Measurements from ENCODE around the gene WARS2.

The WARS2 gene

DNA sequence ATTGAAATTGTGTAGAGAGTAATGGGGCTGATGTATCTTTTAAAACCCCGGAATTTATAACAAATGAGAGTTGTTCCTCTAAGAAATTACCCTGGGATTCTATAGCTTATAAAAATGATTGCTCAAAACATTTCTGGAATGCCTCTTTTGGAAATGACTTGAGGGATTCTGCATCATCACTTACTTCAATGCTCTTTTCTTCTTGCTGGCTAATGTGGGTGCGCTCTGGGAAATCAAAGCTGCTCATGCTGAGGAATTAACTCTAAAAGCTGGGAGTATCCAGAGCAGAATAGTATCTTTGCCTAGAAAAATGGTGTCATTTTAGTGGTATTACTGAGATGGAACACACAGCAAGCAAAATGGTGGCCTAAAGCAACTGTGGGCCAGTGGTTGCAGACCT lies 129.3 kb downstream of the WARS2 start:
- H3K27ac ChIP-seq: no peak overlapping the region
- TF ChIP-seq ZFX (IDR thresholded peaks at IDR 0.05): no peak
- TF ChIP-seq, protein P1, sequence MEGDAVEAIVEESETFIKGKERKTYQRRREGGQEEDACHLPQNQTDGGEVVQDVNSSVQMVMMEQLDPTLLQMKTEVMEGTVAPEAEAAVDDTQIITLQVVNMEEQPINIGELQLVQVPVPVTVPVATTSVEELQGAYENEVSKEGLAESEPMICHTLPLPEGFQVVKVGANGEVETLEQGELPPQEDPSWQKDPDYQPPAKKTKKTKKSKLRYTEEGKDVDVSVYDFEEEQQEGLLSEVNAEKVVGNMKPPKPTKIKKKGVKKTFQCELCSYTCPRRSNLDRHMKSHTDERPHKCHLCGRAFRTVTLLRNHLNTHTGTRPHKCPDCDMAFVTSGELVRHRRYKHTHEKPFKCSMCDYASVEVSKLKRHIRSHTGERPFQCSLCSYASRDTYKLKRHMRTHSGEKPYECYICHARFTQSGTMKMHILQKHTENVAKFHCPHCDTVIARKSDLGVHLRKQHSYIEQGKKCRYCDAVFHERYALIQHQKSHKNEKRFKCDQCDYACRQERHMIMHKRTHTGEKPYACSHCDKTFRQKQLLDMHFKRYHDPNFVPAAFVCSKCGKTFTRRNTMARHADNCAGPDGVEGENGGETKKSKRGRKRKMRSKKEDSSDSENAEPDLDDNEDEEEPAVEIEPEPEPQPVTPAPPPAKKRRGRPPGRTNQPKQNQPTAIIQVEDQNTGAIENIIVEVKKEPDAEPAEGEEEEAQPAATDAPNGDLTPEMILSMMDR (conservative IDR thresholded peaks at IDR 0.05): no peak

DNA sequence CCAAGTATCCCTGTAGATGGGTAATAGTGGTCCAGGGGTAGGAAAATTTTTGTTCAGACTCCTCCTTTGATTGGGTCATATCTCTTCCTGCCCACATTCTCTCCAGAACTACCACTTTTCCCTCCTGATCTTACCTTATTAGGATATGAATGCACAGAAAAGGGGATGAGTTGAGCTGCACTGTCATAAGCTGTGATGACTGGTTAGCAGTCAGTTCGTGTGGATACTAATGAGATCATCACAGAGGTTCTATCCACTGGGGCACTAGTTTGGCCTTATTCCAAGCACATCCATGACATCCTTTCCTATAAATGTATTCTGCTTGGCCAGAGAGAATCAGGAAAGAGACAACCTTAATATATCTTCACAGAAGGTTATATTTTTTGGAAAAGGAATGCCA lies 130.3 kb downstream of the WARS2 start:
- TF ChIP-seq ZFX (IDR thresholded peaks at IDR 0.05): no peak
- TF ChIP-seq, protein P1 (conservative IDR thresholded peaks at IDR 0.05): no peak
- no peak overlapping the region for H3K27ac ChIP-seq

DNA sequence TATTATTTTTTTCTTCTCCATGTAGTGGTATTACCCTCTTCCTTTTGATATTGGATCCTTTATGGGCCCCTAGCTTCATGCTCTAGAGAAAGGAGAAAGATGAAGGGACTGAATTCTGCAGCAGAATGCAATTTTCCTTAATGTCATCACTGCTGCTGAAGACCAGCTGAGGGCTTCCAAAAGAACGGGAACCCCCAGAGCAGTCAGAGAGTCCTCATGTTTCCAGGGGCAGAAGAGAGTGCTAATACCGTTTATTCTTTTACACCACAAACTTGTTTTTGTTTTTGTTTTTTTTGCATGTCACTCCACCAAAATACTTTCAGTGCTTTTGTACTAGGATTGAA lies 131.2 kb downstream of the WARS2 start:
- TF ChIP-seq ZFX (IDR thresholded peaks at IDR 0.05): no peak
- TF ChIP-seq, protein P1 (conservative IDR thresholded peaks at IDR 0.05): no peak
- no peak overlapping the region for H3K27ac ChIP-seq

DNA sequence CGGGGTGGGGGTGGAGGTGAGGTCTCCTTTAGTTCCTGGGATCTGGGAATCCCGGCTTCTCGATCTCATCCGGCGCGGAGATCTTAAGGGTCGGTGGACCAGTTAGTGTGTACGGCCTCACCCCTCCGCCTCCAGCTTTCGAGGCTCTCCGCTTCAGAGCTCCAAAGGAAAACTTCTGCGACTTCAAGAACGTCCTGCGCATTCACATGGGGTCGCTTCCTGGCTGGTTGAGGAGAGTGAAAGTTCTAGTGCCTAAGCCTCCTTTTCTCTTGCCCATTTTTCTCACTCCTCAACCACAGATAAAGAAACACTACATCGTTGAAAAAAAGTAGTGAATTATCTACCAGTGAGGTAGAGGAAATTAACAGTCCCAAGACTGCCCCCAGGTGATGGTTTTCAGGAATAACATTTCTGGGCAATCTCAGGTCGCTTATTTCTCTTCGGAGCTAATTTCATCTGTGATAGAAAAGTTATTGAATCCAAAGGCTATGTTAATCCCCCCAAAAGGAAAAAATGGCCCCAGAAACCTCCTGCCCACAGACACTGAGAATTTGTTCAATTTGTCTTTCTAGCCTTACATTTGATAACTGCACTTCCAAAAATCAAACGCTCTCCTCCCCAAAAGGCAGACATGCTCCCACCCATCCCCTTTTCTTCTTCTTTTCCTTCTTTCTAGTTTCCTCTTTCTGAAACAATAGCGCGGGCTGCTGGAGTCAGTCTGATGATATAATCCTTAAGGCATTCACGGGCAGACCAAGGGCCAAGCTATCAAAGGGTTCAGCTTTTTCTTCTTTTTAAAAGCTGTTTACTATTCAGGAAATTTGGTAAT lies 131.8 kb downstream of the WARS2 start:
- no peak for TF ChIP-seq ZFX (IDR thresholded peaks at IDR 0.05)
- TF ChIP-seq, protein P1 (conservative IDR thresholded peaks at IDR 0.05): peak; percentile 78
- no peak overlapping the region for H3K27ac ChIP-seq

DNA sequence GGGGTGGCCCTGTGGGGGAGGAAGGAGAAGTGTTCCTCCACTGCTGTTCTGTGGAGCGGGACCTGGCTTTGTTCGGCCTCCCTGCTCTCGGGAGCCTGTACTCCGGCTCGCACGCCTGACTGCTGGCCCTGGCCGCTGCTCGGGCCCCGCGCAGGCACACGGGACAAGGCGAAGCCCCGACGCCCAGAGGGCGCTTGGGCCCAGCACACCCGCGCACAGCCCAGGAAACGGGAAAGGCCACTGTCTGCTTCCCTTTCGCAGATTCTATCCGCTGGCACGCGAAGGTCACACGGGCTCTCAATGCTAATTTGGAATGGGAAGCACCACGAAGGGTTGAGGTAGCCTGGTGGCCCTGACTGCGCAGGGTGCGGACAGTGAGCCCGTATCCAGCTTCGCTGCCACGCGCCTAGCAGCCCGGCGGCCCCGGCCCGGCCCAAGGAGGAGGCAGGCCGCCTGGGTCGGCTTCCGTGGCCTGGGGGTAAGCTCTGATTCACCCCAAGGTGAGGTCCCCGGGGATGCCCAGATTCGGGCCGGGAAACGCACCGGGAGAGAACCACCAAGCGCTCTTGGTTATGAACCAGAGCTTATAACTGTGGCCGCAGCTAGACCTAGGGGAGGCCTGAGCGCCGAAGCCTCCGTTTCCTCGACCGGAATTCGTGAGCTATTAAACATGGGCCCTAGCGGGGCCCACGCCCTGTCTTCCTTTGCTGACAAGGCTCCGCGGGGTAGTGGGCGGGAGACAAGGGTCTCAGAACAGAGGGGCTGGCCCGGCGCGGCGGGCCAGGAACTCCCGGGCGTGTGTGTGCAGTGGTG lies 132.6 kb downstream of the WARS2 start:
- TF ChIP-seq ZFX (IDR thresholded peaks at IDR 0.05): no peak
- TF ChIP-seq, protein P1 (conservative IDR thresholded peaks at IDR 0.05): no peak
- no peak overlapping the region for H3K27ac ChIP-seq

DNA sequence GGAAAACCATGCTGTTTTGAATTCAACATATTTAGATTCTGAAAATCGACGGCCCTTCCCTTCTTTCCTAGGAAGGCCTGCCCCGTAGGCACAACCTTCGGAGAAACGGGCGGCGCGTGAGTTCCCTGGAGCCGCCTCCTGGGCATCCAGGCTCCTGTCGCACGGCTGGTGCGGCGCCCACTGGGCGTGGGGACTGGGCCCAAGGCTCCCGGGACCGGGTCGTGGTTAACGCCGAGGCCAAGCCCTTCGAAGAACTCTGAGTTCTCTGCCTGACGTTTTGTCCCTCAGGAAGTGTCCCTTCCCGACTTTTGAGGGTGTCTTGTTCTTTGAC lies 133.1 kb downstream of the WARS2 start:
- TF ChIP-seq, protein P1 (conservative IDR thresholded peaks at IDR 0.05): no peak
- TF ChIP-seq ZFX (IDR thresholded peaks at IDR 0.05): no peak
- no peak overlapping the region for H3K27ac ChIP-seq
